Globus pallidus (tissue), 1 donor: ENCODE data around the gene PRPF4.
A peak's percentile ranks its signal among the peaks of the same experiment; 100 is the strongest.
"Not testable (repeated sequence)": the region's sequence is repeated elsewhere in the genome, so short reads cannot be mapped to it uniquely, and the experiment has no call there.

Experiments used
- DNase-seq: peaks from one replicate; pipeline ENCODE4 v3.0.0-alpha.2; 2015; ENCODE audit warnings: low spot score

PRPF4 gene

DNA sequence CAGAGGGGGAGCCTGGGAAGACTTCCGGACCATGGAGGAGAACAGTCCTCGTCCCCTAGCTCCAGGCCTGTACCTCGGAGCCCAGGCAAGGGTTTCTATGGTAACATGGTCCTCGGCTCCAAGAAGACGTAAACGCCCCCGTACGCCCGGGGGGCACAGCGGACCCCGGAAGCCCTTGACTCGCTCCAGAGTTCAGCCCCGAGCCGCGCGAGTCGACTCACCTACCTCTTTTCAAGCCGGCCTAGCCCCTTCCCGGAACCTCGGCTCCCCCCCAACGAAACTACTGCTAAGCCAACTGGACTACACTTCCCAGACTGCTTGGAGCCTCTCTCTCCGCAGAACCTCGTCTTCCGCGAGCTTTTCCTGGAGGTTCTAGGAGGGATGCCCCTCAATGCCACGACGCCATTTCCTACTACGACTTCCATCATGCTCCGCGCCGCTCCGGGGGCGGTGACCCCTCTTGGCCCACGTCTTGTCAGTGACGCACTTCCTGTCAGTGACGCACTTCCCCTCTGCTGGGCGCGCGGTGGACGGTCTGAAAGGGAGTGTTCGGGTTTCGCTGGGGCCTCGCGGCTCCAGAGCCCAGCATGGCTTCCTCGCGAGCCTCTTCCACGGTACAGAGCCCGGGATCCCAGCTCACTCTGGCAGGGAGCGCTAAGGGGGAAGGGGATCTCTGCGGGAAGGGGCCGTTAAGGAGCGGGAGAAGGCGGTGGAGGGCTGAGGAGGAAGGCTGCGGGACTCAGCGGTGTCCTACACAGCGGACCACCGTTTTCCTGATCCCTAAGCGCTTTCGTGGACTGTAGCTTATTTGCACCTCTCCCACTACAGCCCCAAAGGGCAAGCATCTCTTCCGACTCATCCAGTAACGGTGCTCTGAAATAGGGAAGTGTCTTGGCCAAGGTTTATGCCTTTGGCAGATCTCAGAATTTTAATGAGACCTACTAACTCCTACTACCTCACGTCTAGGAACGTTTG lies at the start of gene PRPF4, which contains the start of gene CDC26:
Gene PRPF4 (plus strand): TSS at position 502 of the 975 bp plus-strand sequence. CDS start 86 bp downstream, at position 588.
Gene CDC26 (minus strand): TSS at position 416 of the 975 bp plus-strand sequence. CDS start 3,065 bp downstream, outside the sequence.
- DNase-seq, result peak; percentile 97

DNA sequence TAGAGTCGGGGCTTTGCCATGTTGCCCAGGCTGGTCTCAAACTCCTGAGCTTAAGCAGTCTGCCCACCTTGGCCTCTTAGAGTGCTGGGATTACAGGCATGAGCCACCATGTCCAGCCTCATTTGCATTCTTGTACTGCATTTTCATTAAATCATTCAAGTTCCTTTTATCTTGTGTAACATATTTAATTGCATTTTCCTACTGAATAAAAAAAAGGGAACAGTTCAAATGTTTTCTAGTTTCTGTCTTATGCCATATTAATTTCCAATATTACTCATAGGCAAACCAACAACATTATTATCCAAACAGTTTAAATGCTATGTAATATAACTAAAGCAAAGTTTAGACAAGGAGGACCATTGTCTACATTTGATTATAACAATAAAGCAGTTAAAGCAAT lies 48.0 kb upstream of the PRPF4 start:
- DNase-seq, result no peak

DNA sequence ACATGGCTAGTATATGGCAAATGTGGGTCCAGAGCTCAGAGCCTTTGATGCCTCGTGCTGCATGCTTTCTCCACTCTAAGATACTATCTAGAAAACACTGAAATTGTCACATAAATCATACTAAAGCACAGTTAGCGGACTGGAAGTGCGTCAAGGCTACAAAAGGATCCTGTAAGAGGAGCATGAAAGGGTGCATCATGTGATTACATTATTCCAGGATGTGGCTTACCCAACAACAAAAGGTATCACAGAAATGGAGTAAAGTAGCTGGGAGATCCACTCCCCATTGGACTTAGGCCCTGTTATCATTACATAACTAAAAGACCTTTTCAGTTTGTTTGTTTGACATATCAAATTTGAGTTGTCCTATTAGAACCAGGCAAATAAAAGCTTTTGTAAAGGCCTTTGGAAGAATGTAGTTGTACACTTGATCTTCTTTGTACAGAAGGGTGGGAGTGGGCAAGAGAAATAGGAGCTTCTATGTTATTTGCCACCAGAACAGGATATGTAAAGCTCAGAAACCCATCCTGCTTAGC lies 47.3 kb upstream of the PRPF4 start:
- DNase-seq, result no peak

GRCh38 chr9:113231701-113232100 lies 43.8 kb upstream of the PRPF4 start:
- no peak for DNase-seq

- DNase-seq, result not testable (repeated sequence)
Measured at GRCh38 chr9:113235701-113236255, 39.7 kb upstream of the PRPF4 start.

- DNase-seq, result no peak
Measured at GRCh38 chr9:113237026-113237425, 38.4 kb upstream of the PRPF4 start.

GRCh38 chr9:113238202-113238858 lies 37.1 kb upstream of the PRPF4 start:
- no peak for DNase-seq

- no peak for DNase-seq
Measured at GRCh38 chr9:113238859-113239232, 36.6 kb upstream of the PRPF4 start.

DNA sequence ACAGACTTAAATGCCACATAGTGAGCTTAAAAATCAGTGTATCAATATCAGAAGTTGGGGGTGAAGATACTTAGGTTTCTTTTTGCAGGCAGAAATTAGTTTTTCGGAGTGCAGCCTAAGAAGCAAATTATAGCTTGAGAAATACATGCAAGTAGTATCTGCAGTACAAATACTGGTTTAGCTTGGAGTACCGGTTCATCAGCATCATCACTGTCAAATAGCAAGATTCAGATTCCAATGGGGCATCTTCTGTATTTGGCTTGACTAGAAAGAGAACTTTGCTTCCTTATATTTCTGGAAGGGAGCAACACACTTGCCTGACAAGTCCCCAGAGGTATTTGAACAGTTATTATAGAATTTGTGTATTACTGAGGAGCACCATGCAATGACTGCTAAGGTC lies 34.3 kb upstream of the PRPF4 start:
- no peak for DNase-seq

- DNase-seq, result no peak
Measured at GRCh38 chr9:113244556-113244955, 30.9 kb upstream of the PRPF4 start.

- no peak for DNase-seq
Measured at GRCh38 chr9:113245894-113246293, 29.6 kb upstream of the PRPF4 start.

DNA sequence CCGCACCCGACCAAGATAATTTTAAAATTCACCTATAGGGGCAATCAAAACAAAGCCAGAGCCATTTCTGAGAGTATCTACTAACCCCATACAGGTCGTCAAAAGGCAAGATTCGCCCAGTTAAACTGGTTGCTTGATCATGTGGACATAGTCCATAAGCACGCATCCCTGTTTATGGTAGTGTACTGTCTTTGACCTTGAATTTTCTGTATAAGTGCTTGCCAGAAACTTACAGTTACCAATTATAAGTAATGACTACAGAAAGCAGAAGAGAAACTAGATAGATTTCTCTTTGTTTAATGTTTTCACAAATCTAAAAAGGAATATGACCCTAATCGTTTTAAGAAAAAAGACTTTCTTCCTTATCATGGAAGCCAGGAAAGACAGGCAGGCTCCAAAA lies 28.5 kb upstream of the PRPF4 start:
- no peak for DNase-seq

DNA sequence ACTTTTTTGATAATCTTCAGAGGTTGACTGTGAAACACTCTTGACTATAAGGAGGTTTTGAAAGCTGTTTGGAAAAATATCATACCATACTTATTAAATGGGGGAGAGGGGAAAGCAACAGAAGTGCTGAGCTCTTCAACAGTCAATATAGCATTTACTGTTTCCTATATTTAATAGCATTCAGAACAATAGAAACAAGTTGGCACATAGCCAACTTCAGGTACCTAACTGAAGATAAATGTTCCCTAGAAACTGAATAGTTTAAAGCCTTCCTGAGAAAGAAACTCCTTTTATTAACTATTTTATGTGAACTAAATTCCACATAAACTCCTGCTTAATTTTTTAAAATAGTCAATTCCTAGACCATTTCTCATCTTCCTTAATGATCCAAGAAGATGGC lies 27.8 kb upstream of the PRPF4 start:
- DNase-seq, result no peak

- DNase-seq, result not testable (repeated sequence)
Measured at GRCh38 chr9:113249661-113250060, 25.8 kb upstream of the PRPF4 start.

DNA sequence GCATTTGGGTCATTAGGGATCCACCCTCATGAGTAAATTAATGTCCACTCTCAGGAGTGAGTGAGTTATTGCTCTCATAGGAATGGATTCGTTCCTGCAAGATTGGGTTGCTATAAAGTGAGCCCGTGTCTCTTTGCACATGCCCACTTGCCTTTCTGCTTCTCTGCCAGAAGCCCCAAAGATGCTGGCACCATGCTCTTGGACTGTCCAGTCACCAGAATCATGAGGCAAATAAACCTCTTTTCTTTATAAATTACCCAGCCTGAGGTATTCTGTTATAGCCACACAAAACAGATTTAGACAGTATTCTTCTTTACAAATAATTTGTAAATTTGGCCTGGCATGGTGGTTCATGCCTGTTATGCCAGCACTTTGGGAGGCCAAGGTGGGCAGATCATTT lies 24.7 kb upstream of the PRPF4 start:
- DNase-seq, result no peak

DNA sequence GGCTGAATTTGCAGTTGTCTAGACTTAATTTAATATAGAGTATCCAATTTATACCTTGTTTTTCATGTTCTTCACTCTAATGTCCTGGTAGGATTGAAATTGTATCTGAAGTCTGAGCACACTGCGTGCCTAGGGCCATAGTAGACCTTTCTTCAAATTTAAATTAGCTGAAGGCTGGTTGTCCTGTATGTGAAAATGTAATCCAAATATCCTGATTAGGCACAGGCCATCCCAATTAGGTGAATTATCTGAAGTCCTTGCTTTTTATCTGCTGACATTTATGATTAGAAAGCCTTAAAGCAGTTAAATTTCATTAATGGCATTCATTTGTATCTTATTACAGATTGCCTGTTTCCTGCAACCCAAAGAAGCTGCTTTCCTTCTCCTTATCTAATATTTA lies 20.5 kb upstream of the PRPF4 start:
- DNase-seq, result no peak

DNA sequence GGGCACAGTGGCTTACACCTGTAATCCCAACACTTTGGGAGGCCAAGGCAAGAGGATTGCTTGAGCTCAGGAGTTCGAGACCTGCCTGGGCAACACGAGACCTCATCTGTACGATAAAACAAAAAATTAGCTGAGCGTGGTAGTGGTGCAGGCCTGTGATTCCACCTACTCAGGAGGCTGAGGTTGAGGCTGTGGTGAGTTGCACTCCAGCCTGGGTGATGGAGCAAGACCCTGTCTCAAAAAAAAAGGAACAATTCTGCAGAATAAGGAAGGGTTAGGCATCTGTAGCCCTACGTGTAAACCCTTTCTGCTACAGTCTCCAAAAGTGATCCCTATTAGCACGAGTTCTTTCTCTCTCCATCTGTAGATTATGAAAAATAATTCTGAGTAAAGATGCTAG lies 20.0 kb upstream of the PRPF4 start:
- DNase-seq, result no peak

GRCh38 chr9:113257863-113258262 lies 17.6 kb upstream of the PRPF4 start:
- DNase-seq, result no peak

- DNase-seq, result no peak
Measured at GRCh38 chr9:113258282-113258681, 17.2 kb upstream of the PRPF4 start.

DNA sequence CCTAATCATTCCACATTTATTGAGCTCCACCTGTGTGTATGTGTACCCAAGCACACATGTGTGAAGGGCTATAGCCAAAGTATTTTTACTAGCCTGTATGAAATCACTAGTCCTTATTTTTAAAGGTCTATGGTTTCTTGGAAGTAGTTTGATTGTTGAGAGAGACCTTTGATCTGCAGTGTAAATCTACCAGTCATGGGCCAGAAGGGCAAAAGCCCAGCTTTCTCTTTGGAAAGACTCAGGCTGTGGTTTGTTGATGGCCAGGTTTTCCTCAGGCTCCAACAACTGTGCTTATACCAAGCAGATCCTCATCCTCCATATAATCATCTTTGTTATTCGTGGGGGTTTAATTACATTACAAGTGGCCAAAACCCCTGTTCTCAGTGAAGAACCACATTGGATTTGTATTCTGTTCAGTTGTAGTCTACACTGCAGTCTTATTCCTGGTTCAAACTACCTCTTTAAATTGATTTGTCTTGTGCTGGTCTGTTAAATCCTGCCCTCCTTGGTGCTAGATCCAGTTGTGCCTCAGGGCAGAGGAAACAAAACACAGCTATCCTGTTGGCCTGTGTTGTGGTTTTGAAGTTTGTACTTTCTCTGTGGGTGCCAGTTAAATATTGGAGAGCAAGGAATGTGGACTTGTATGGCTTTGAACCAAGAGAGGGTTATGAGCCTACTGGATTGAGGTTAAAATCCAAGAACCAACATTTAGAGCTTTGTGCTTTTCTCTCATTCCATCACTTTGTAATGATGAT lies 13.4 kb upstream of the PRPF4 start:
- DNase-seq, result no peak

DNA sequence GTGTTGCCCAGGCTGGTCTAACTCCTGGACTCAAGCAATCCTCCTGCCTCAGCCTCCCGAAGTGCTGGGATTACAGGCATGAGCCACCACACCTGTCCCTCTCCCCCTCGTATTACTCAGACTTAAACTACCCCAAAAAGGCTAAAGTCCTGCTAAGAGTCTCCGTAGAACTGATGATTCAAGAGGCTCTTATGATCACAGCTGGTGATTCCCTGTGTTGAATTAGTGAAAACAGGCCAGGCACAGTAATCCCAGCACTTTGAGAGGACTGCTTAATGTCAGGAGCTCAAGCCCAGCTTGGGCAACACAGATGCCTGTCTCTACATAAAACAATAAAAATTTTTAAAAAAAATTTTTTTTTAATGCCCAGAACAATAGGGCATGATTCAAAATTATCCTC lies 9.3 kb upstream of the PRPF4 start:
- DNase-seq, result no peak
